IMR-90 (cell line): ENCODE data around the gene SLC39A11. TPM values are rescaled to one million over a fixed set of nuclear protein-coding genes. Genes with fewer than 3 reads are reported as not detected.

Experiments used
- ATAC-seq: fragments of 200-7000 bp; cut with Tn5 transposase; 2 replicates; pipeline ENCODE4 v1.9.1; 2020; ENCODE audit warnings: low read depth, mild to moderate bottlenecking, moderate library complexity
- BruUV-seq: library from RNA; stranded (reverse); fragments of 400-500 nt; replicated peaks from 2 replicates; lab custom pipeline; 2021; lab: Mats Ljungman, UMichigan
- CTCF ChIA-PET: fragments of 300-600 bp; formaldehyde crosslinking; extraction: SDS; loops from one replicate; lab custom pipeline; 2021; ENCODE audit warnings: antibody characterized with exemption; lab: Yijun Ruan, JAX
- POLR2A ChIA-PET: fragments of 300-600 bp; sonication (Branson Sonifier 250); formaldehyde crosslinking; loops from one replicate; lab custom pipeline; 2022; ENCODE audit warnings: antibody characterized with exemption; ENCODE audit not compliant: unreplicated experiment; lab: Charles Lee
- DNase-seq: peaks from one replicate; pipeline ENCODE4 v3.0.0; 2013
- H2AFZ ChIP-seq: replicated peaks from 2 replicates; pipeline ENCODE3; 2013; ENCODE audit warnings: low read length, mild to moderate bottlenecking; ENCODE audit not compliant: poor library complexity
- H2AK5ac ChIP-seq: 2 replicates; pipeline ENCODE4 v1.6.1; 2013; ENCODE audit warnings: low read depth, low read length, inconsistent platforms
- H2AK9ac ChIP-seq: replicated peaks from 2 replicates; pipeline ENCODE3; 2013; ENCODE audit warnings: mild to moderate bottlenecking, low read depth, low read length, moderate library complexity; ENCODE audit not compliant: poor library complexity
- H2BK120ac ChIP-seq: 2 replicates; pipeline ENCODE4 v1.6.1; 2013; ENCODE audit warnings: low read depth, low read length, inconsistent platforms
- H2BK15ac ChIP-seq: 3 replicates; pipeline ENCODE4 v1.6.1; 2013; ENCODE audit warnings: low read depth, low read length, inconsistent platforms
- H2BK20ac ChIP-seq: 2 replicates; pipeline ENCODE4 v1.6.1; 2013; ENCODE audit warnings: low read depth, mild to moderate bottlenecking, inconsistent platforms, low read length, moderate library complexity
- H2BK5ac ChIP-seq: 2 replicates; pipeline ENCODE4 v1.6.1; 2013; ENCODE audit warnings: mild to moderate bottlenecking, low read depth, low read length, inconsistent platforms; ENCODE audit not compliant: poor library complexity, severe bottlenecking
- H3K14ac ChIP-seq: replicated peaks from 2 replicates; pipeline ENCODE4 v1.6.1; 2013; ENCODE audit warnings: low read depth, low read length, inconsistent platforms
- H3K18ac ChIP-seq: 2 replicates; pipeline ENCODE4 v1.6.1; 2013; ENCODE audit warnings: low read depth, low read length, control low read depth
- H3K23ac ChIP-seq: 2 replicates; pipeline ENCODE4 v1.6.1; 2013; ENCODE audit warnings: low read depth, low read length, inconsistent platforms
- H3K27ac ChIP-seq: 2 replicates; pipeline ENCODE4 v1.5.1; 2013; ENCODE audit warnings: mild to moderate bottlenecking, control low read depth, low read length; ENCODE audit not compliant: insufficient read depth
- H3K27me3 ChIP-seq: 2 replicates; pipeline ENCODE4 v1.6.1; 2013; ENCODE audit warnings: low read length; ENCODE audit not compliant: control insufficient read depth, insufficient read depth
- H3K36me3 ChIP-seq: 2 replicates; pipeline ENCODE4 v1.6.1; 2013; ENCODE audit warnings: low read length, mixed read lengths; ENCODE audit not compliant: control insufficient read depth, insufficient read depth
- H3K4ac ChIP-seq: 2 replicates; pipeline ENCODE4 v1.6.1; 2013; ENCODE audit warnings: low read depth, low read length, inconsistent platforms
- H3K4me1 ChIP-seq: 2 replicates; pipeline ENCODE4 v1.6.1; 2013; ENCODE audit warnings: low read length, mixed read lengths; ENCODE audit not compliant: control insufficient read depth, insufficient read depth
- H3K4me2 ChIP-seq: 2 replicates; pipeline ENCODE4 v1.6.1; 2013; ENCODE audit warnings: low read depth, mild to moderate bottlenecking, control low read depth, low read length, moderate library complexity
- H3K4me3 ChIP-seq: 2 replicates; pipeline ENCODE4 v1.5.1; 2013; ENCODE audit warnings: low read depth, mild to moderate bottlenecking, control low read depth, low read length, moderate library complexity; ENCODE audit not compliant: insufficient read depth
- H3K56ac ChIP-seq: 2 replicates; pipeline ENCODE4 v1.6.1; 2013; ENCODE audit warnings: low read length, inconsistent platforms; ENCODE audit not compliant: insufficient read depth; ENCODE audit errors: extremely low read depth
- H3K79me1 ChIP-seq, 2 experiments: 2 replicates each; pipeline ENCODE4 v1.6.1; 2013; ENCODE audit warnings: low read length in 2 of 2, inconsistent platforms in 1 of 2, low read depth in 1 of 2
- H3K9ac ChIP-seq: 2 replicates; pipeline ENCODE4 v1.6.1; 2013; ENCODE audit warnings: low read depth, low read length, control low read depth
- H3K9me1 ChIP-seq: 2 replicates; pipeline ENCODE4 v1.6.1; 2013; ENCODE audit warnings: low read length, inconsistent platforms; ENCODE audit not compliant: insufficient read depth
- H3K9me3 ChIP-seq: 2 replicates; pipeline ENCODE4 v1.6.1; 2013; ENCODE audit warnings: low read length; ENCODE audit not compliant: control insufficient read depth, insufficient read depth
- H4K20me1 ChIP-seq: 2 replicates; pipeline ENCODE4 v1.6.1; 2013; ENCODE audit warnings: low read length, inconsistent platforms; ENCODE audit not compliant: insufficient read depth
- H4K5ac ChIP-seq: 2 replicates; pipeline ENCODE4 v1.6.1; 2013; ENCODE audit warnings: mild to moderate bottlenecking, low read depth, low read length, control low read depth
- H4K8ac ChIP-seq, 2 experiments: 2 replicates each; pipeline ENCODE4 v1.6.1; 2013; ENCODE audit warnings: low read depth in 2 of 2, low read length in 2 of 2, control low read depth in 1 of 2, inconsistent platforms in 1 of 2
- H4K91ac ChIP-seq: 2 replicates; pipeline ENCODE4 v1.6.1; 2013; ENCODE audit warnings: low read depth, low read length, inconsistent platforms; ENCODE audit not compliant: insufficient read depth
- BHLHE40 ChIP-seq: fragments of 150-350 bp; IDR thresholded peaks from 2 replicates; pipeline ENCODE4 v1.6.1; 2016; ENCODE audit warnings: mild to moderate bottlenecking, low read depth, low read length
- CEBPB ChIP-seq: IDR thresholded peaks from 2 replicates; pipeline ENCODE4 v1.6.1; 2012; ENCODE audit warnings: low read depth, low read length, improper control_type of control experiment
- FOS ChIP-seq: fragments of 150-350 bp; IDR thresholded peaks from 2 replicates; pipeline ENCODE4 v1.6.1; 2016; ENCODE audit warnings: low read depth, low read length
- MAFK ChIP-seq: IDR thresholded peaks from 2 replicates; pipeline ENCODE4 v1.6.1; 2012; ENCODE audit warnings: low read depth, low read length, improper control_type of control experiment
- MAZ ChIP-seq: IDR thresholded peaks from 2 replicates; pipeline ENCODE4 v1.6.1; 2012; ENCODE audit warnings: low read depth, mild to moderate bottlenecking, low read length, improper control_type of control experiment, moderate library complexity, borderline replicate concordance
- MXI1 ChIP-seq: IDR thresholded peaks from 2 replicates; pipeline ENCODE4 v1.6.1; 2012; ENCODE audit warnings: low read depth, mild to moderate bottlenecking, low read length, moderate library complexity, borderline replicate concordance
- POLR2A ChIP-seq: IDR thresholded peaks from 2 replicates; pipeline ENCODE4 v1.6.1; 2012; ENCODE audit warnings: mild to moderate bottlenecking, low read depth, low read length
- RAD21 ChIP-seq: IDR thresholded peaks from 2 replicates; pipeline ENCODE4 v1.6.1; 2012; ENCODE audit warnings: low read length, improper control_type of control experiment
- RCOR1 ChIP-seq: IDR thresholded peaks from 2 replicates; pipeline ENCODE4 v1.6.1; 2012; ENCODE audit warnings: mild to moderate bottlenecking, low read length, improper control_type of control experiment; ENCODE audit not compliant: insufficient replicate concordance
- RFX5 ChIP-seq: IDR thresholded peaks from 2 replicates; pipeline ENCODE4 v1.8.0; 2012; ENCODE audit warnings: low read depth, mild to moderate bottlenecking, low read length, moderate library complexity
- SMC3 ChIP-seq: fragments of 150-350 bp; IDR thresholded peaks from 2 replicates; pipeline ENCODE4 v1.6.1; 2016; ENCODE audit warnings: low read depth, mild to moderate bottlenecking, antibody characterized with exemption, low read length, moderate library complexity
- WGBS, 2 experiments: methylation state at CpG; one replicate each; pipeline versions ENCODE4 v1.1.5 to v1.1.7; 2013; ENCODE audit warnings: missing lambda C conversion rate in 2 of 2; ENCODE audit not compliant: insufficient read length in 1 of 2; ENCODE audit errors: extremely low coverage in 2 of 2; 5-methylcytosine and 5-hydroxymethylcytosine counted together
- dilution Hi-C: fragments of 300-500 bp; cut with HindIII; formaldehyde crosslinking; loops from one replicate; pipeline ENCODE4 v1.14.3; 2018; ENCODE audit warnings: low sequenced_read_pairs; ENCODE audit not compliant: unreplicated experiment
- in situ Hi-C: fragments of 300-500 bp; cut with MboI; formaldehyde crosslinking; loops from 3 replicates; pipeline ENCODE4 v1.14.3; 2019; ENCODE audit warnings: low sequenced_read_pairs, inconsistent platforms, mixed read lengths
- intact Hi-C: fragments of 100-400 bp; cut with micrococcal nuclease; formaldehyde crosslinking; loops from 2 replicates; pipeline ENCODE4 v1.10.0; 2022
- polyA plus RNA-seq, 3 experiments: library from polyadenylated mRNA; depleted of rRNA; stranded (reverse); fragments of >200 nt; gene quantifications; 2 replicates each; pipeline ENCODE4 v1.2.3, GENCODE V29; 2012; ENCODE audit warnings: low replicate concordance in 1 of 3
- total RNA-seq: library from RNA; depleted of rRNA; stranded (reverse); fragments of >200 nt; gene quantifications from 2 replicates; pipeline ENCODE4 v1.2.3, GENCODE V29; 2012
- TF ChIP-seq, protein P1 (sequence below): fragments of 150-350 bp; IDR thresholded peaks from 2 replicates; pipeline ENCODE4 v1.6.1; 2016; ENCODE audit warnings: low read depth, mild to moderate bottlenecking, low read length, moderate library complexity, borderline replicate concordance
- TF ChIP-seq, protein P2 (sequence below): fragments of 150-350 bp; IDR thresholded peaks from 2 replicates; pipeline ENCODE4 v1.6.1; 2017; ENCODE audit warnings: mild to moderate bottlenecking, antibody characterized with exemption, low read length, low read depth

The SLC39A11 gene
- total and polyA plus RNA-seq, 2 of the 4 experiments (the other 2 are of a cell fraction), result 8.8 to 14.3 TPM

DNA sequence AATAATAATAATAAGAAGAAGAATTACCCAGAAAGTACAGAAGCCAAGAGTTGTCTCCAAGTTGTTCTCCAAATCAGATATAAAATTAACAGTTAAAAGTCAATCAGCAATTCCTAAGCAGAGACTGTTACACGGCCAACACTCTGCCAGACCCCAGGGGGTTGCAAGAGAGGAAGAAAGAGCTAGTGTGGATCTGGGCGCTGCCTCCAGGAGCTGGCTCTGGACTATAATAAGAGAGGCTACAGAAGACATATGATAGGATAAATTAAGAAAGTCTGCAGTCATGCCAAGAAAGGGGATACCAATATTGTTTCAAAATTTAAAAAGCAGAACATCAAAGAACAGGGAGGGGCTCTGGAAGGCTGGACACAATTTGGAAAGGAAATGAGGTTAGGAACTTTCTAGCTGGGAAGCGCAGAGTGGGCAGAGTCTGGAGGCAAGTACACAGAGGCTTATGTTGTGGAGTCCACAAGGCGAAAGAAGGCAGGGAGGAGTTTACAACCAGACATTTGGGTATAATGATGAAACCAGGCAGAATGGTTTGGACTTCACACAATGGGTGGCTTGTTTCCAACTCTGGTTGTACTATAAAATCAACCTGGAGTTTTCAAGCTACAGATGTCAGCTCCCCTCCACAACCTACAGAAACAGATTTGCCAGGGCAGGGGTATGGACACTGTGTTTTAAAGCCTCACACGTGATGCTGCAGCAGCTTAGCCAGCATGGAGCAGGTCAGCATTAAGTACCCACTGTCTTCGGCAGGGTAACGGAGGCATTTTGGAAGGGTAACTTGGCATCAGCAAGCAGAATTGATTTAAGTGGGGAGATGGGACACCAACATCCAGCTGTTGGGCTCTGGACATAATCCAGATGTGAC, 49.4 kb downstream of the SLC39A11 start:
- Histone ChIP-seq H4K91ac (0 out of 2 replicates have a peak overlapping the region, but pooled peaks have one; percentile 30), H2AK5ac (no peak overlapping the region), H3K9ac (no peak overlapping the region), H3K36me3 (no peaks in the 10 kb centered on the region; the same call in 1 of the 2 replicates), H2BK5ac (no peak overlapping the region), H3K56ac (no peak overlapping the region), H3K14ac (peak overlapping the region; percentile 10; the same call in 1 of the 2 replicates), H3K79me1 (peaks cover 0 to 4% of the 10 kb centered on the region in 2 experiments; a peak in 1 of 4 replicates), H3K9me1 (peaks cover 6% of the 10 kb centered on the region), H3K4me2 (peak overlapping the region; percentile 35; the same call in 1 of the 2 replicates), H3K9me3 (peaks cover 3% of the 10 kb centered on the region; the same call in 1 of the 2 replicates), H2AFZ (no peak overlapping the region), H3K27me3 (no peaks in the 10 kb centered on the region), H2BK120ac (peak overlapping the region; percentile 74), H3K27ac (peak overlapping the region; percentile 41; the same call in 1 of the 2 replicates), H3K23ac (peak overlapping the region; percentile 56; the same call in 1 of the 2 replicates), H2BK20ac (peak overlapping the region; percentile 46), H4K8ac (0 out of 4 replicates have a peak overlapping the region, but pooled peaks of 1 of the 2 experiments have one; percentile 7), H3K4ac (peak overlapping the region; percentile 35), H3K4me1 (peaks cover 11% of the 10 kb centered on the region), H3K18ac (peak overlapping the region; percentile 92), H2AK9ac (no peak overlapping the region), H4K5ac (peak overlapping the region; percentile 71), H2BK15ac (peak overlapping the region; percentile 18; the same call in 1 of the 3 replicates), H4K20me1 (0 out of 2 replicates have a peak, but pooled peaks cover 4% of the 10 kb centered on the region), H3K4me3 (no peak overlapping the region)
- BruUV-seq, result no TSS peak
- WGBS, 2 experiments, result 58% methylated on average over 3 of the region's 7 CpGs; no CpG with 5 or more reads in 1 of the 2 experiments
- ChIA-PET POLR2A (no interaction called here), CTCF (no interaction called here)
- peak; percentile 20 for DNase-seq
- in situ Hi-C loops (no loop called here), dilution Hi-C loops (no loop called here), intact Hi-C loops (no loop called here)
- ATAC-seq, result no peak
- TF ChIP-seq RCOR1, result no peak
- TF ChIP-seq, protein P1, sequence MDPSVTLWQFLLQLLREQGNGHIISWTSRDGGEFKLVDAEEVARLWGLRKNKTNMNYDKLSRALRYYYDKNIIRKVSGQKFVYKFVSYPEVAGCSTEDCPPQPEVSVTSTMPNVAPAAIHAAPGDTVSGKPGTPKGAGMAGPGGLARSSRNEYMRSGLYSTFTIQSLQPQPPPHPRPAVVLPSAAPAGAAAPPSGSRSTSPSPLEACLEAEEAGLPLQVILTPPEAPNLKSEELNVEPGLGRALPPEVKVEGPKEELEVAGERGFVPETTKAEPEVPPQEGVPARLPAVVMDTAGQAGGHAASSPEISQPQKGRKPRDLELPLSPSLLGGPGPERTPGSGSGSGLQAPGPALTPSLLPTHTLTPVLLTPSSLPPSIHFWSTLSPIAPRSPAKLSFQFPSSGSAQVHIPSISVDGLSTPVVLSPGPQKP, result no peak
- no peak for TF ChIP-seq POLR2A
- no peak for TF ChIP-seq RAD21
- TF ChIP-seq FOS, result no peak
- TF ChIP-seq, protein P2, sequence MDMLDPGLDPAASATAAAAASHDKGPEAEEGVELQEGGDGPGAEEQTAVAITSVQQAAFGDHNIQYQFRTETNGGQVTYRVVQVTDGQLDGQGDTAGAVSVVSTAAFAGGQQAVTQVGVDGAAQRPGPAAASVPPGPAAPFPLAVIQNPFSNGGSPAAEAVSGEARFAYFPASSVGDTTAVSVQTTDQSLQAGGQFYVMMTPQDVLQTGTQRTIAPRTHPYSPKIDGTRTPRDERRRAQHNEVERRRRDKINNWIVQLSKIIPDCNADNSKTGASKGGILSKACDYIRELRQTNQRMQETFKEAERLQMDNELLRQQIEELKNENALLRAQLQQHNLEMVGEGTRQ, result no peak
- TF ChIP-seq CEBPB, result no peak
- no peak for TF ChIP-seq BHLHE40
- no peak for TF ChIP-seq MAZ
- TF ChIP-seq MXI1, result no peak
- no peak for TF ChIP-seq RFX5
- TF ChIP-seq MAFK, result no peak
- no peak for TF ChIP-seq SMC3
